H1 (cell line): ENCODE results near the gene TYK2. TPM values are rescaled to one million over a fixed set of nuclear protein-coding genes. Genes with fewer than 3 reads are reported as not detected.

Experiments used
- CTCF ChIA-PET: fragments of 300-600 bp; sonication (Branson Sonifier 250); formaldehyde crosslinking; loops from one replicate; lab custom pipeline; 2021; ENCODE audit not compliant: partially characterized antibody; lab: Charles Lee
- POLR2A ChIA-PET: fragments of 300-600 bp; sonication (Branson Sonifier 250); formaldehyde crosslinking; loops from one replicate; lab custom pipeline; 2021; ENCODE audit warnings: inconsistent platforms; ENCODE audit not compliant: partially characterized antibody; lab: Charles Lee
- DNase-seq, 2 experiments: peaks; one replicate each; pipeline versions ENCODE4 v3.0.0 to v3.0.0-alpha.2; 2010 to 2022; ENCODE audit warnings: low spot score in 2 of 2, low read depth in 1 of 2, mixed read lengths in 1 of 2
- FAIRE-seq: peaks from 2 replicates; lab custom pipeline; 2011; peaks lifted over from hg19 to GRCh38; lab: Jason Lieb, UNC
- H2AFZ ChIP-seq: 2 replicates; pipeline ENCODE4 v1.8.1; 2012; ENCODE audit warnings: low read length, inconsistent platforms
- H2AK5ac ChIP-seq: 2 replicates; pipeline ENCODE4 v1.6.1; 2013; ENCODE audit warnings: low read depth, low read length
- H2BK120ac ChIP-seq: replicated peaks from 2 replicates; pipeline ENCODE3; 2013; ENCODE audit warnings: low read depth, low read length, inconsistent platforms
- H2BK12ac ChIP-seq: 2 replicates; pipeline ENCODE4 v1.6.1; 2013; ENCODE audit warnings: low read depth, low read length
- H2BK15ac ChIP-seq: 2 replicates; pipeline ENCODE4 v1.6.1; 2013; ENCODE audit warnings: low read length
- H2BK20ac ChIP-seq: 2 replicates; pipeline ENCODE4 v1.6.1; 2013; ENCODE audit warnings: low read length
- H2BK5ac ChIP-seq: 2 replicates; pipeline ENCODE4 v1.6.1; 2013; ENCODE audit warnings: low read depth, low read length
- H3K14ac ChIP-seq: 2 replicates; pipeline ENCODE4 v1.6.1; 2013; ENCODE audit warnings: inconsistent platforms; ENCODE audit not compliant: insufficient read length
- H3K18ac ChIP-seq: 2 replicates; pipeline ENCODE4 v1.6.1; 2013; ENCODE audit warnings: low read length; ENCODE audit errors: extremely low read depth
- H3K23ac ChIP-seq: 2 replicates; pipeline ENCODE4 v1.6.1; 2013; ENCODE audit warnings: inconsistent platforms; ENCODE audit not compliant: insufficient read length
- H3K23me2 ChIP-seq: 2 replicates; pipeline ENCODE4 v1.6.1; 2013; ENCODE audit warnings: low read depth, low read length
- H3K27ac ChIP-seq: 2 replicates; pipeline ENCODE4 v1.6.1; 2011; ENCODE audit warnings: low read depth, low read length, inconsistent platforms
- H3K27me3 ChIP-seq, 4 experiments: replicated peaks in 1 of 4; 1 replicate in 1 of 4; 2 replicates in 3 of 4; pipeline versions ENCODE4 v1.6.1 to v1.8.1; 2011 to 2013; ENCODE audit warnings: low read length in 3 of 4, mild to moderate bottlenecking in 3 of 4, inconsistent platforms in 2 of 4, mixed read lengths in 2 of 4, moderate library complexity in 1 of 4; ENCODE audit not compliant: control insufficient read depth in 3 of 4, insufficient read depth in 3 of 4; ENCODE audit errors: extremely low read depth in 1 of 4
- H3K36me3 ChIP-seq, 4 experiments: 2 replicates each; pipeline versions ENCODE4 v1.6.1 to v1.8.1; 2011 to 2013; ENCODE audit warnings: mild to moderate bottlenecking in 4 of 4, low read length in 3 of 4, moderate library complexity in 2 of 4, control low read depth in 1 of 4, inconsistent platforms in 1 of 4; ENCODE audit not compliant: insufficient read depth in 4 of 4, control insufficient read depth in 2 of 4
- H3K4ac ChIP-seq: replicated peaks from 2 replicates; pipeline ENCODE3; 2013; ENCODE audit warnings: low read length, low read depth, mixed read lengths, inconsistent platforms; ENCODE audit not compliant: insufficient read length
- H3K4me1 ChIP-seq, 4 experiments: replicated peaks in 1 of 4; 1 replicate in 1 of 4; 2 replicates in 3 of 4; pipeline versions ENCODE4 v1.6.1 to v1.8.1; 2011 to 2013; ENCODE audit warnings: low read length in 3 of 4, inconsistent platforms in 2 of 4, mixed read lengths in 1 of 4; ENCODE audit not compliant: insufficient read depth in 4 of 4, control insufficient read depth in 3 of 4
- H3K4me2 ChIP-seq, 2 experiments: 2 replicates each; pipeline versions ENCODE4 v1.6.1 to v1.8.1; 2011 to 2013; ENCODE audit warnings: low read depth in 2 of 2, low read length in 2 of 2, control low read depth in 1 of 2, inconsistent platforms in 1 of 2, mild to moderate bottlenecking in 1 of 2; ENCODE audit not compliant: insufficient read depth in 1 of 2
- H3K4me3 ChIP-seq, 4 experiments: fragments of 200-600, 300-600 bp in 1 of 4; sonication (generic), shearing (Covaris generic), sonication (Bioruptor Twin) in 1 of 4; 2 replicates each; pipeline versions ENCODE4 v1.5.1 to v1.8.1; 2011 to 2016; ENCODE audit warnings: low read length in 4 of 4, low read depth in 3 of 4, control low read depth in 2 of 4, inconsistent platforms in 2 of 4, mild to moderate bottlenecking in 2 of 4, mixed read lengths in 1 of 4, moderate library complexity in 1 of 4; ENCODE audit not compliant: insufficient read depth in 2 of 4; ENCODE audit errors: extremely low read depth in 1 of 4
- H3K56ac ChIP-seq: replicated peaks from 2 replicates; pipeline ENCODE3; 2013; ENCODE audit warnings: low read depth, mild to moderate bottlenecking, mixed read lengths, low read length, inconsistent platforms; ENCODE audit not compliant: insufficient read length
- H3K79me1 ChIP-seq: 2 replicates; pipeline ENCODE4 v1.6.1; 2013; ENCODE audit warnings: low read depth, low read length, control low read depth
- H3K79me2 ChIP-seq, 2 experiments: 2 replicates each; pipeline versions ENCODE4 v1.6.1 to v1.8.1; 2012 to 2013; ENCODE audit warnings: low read length in 2 of 2, mild to moderate bottlenecking in 2 of 2, inconsistent platforms in 1 of 2; ENCODE audit not compliant: insufficient read depth in 2 of 2, control insufficient read depth in 1 of 2
- H3K9ac ChIP-seq, 4 experiments: replicated peaks in 1 of 4; 1 replicate in 1 of 4; 2 replicates in 3 of 4; pipeline versions ENCODE4 v1.6.1 to v1.8.1; 2011 to 2013; ENCODE audit warnings: low read depth in 3 of 4, low read length in 3 of 4, control low read depth in 2 of 4, mild to moderate bottlenecking in 2 of 4, moderate library complexity in 2 of 4, inconsistent platforms in 1 of 4; ENCODE audit errors: extremely low read depth in 1 of 4
- H3K9me3 ChIP-seq, 2 experiments: 2 replicates each; pipeline versions ENCODE4 v1.6.1 to v1.8.1; 2012 to 2013; ENCODE audit warnings: mild to moderate bottlenecking in 2 of 2, moderate library complexity in 2 of 2, control low read depth in 1 of 2, inconsistent platforms in 1 of 2, low read depth in 1 of 2, low read length in 1 of 2, mixed read lengths in 1 of 2; ENCODE audit not compliant: insufficient read depth in 2 of 2
- H4K20me1 ChIP-seq, 2 experiments: replicated peaks in 1 of 2; 2 replicates each; pipeline versions ENCODE3 to v1.8.1; 2011 to 2013; ENCODE audit warnings: inconsistent platforms in 2 of 2, low read length in 2 of 2, mild to moderate bottlenecking in 1 of 2; ENCODE audit not compliant: insufficient read depth in 2 of 2, control insufficient read depth in 1 of 2
- H4K5ac ChIP-seq: 2 replicates; pipeline ENCODE4 v1.6.1; 2013; ENCODE audit warnings: low read length, low read depth, mixed read lengths, inconsistent platforms; ENCODE audit not compliant: insufficient read length
- H4K8ac ChIP-seq: 2 replicates; pipeline ENCODE4 v1.8.0; 2013; ENCODE audit warnings: mild to moderate bottlenecking, moderate library complexity, low read length, inconsistent platforms; ENCODE audit not compliant: insufficient read depth; ENCODE audit errors: extremely low read depth
- H4K91ac ChIP-seq: replicated peaks from 2 replicates; pipeline ENCODE3; 2013; ENCODE audit warnings: low read length, mixed read lengths, inconsistent platforms; ENCODE audit not compliant: insufficient read length
- BCL11A ChIP-seq, 2 experiments: IDR thresholded peaks; one replicate each; pipeline ENCODE4 v1.6.1; 2011; ENCODE audit warnings: low read depth in 2 of 2, low read length in 2 of 2, mild to moderate bottlenecking in 2 of 2
- CBX8 ChIP-seq: fragments of 300-800, 300-1000 bp; sonication (generic); IDR thresholded peaks from 2 replicates; pipeline ENCODE4 v1.7.1; 2016; ENCODE audit warnings: low read depth, low read length, borderline replicate concordance
- KDM4A ChIP-seq: IDR thresholded peaks from one replicate; pipeline ENCODE4 v1.7.1; 2012; ENCODE audit warnings: low read depth, mild to moderate bottlenecking, moderate library complexity, low read length, inconsistent platforms; ENCODE audit not compliant: severe bottlenecking
- KDM5A ChIP-seq: fragments of 200-600 bp; IDR thresholded peaks from 2 replicates; pipeline ENCODE4 v1.7.1; 2012; ENCODE audit warnings: mild to moderate bottlenecking, low read length, inconsistent platforms, mixed read lengths
- NANOG ChIP-seq: IDR thresholded peaks from 2 replicates; pipeline ENCODE4 v1.6.1; 2011; ENCODE audit warnings: low read length, low read depth, mild to moderate bottlenecking, inconsistent platforms; ENCODE audit not compliant: insufficient read depth, poor library complexity, severe bottlenecking
- POLR2AphosphoS5 ChIP-seq: IDR thresholded peaks from 2 replicates; pipeline ENCODE4 v1.6.1; 2011; ENCODE audit warnings: low read depth, low read length
- RFX5 ChIP-seq: IDR thresholded peaks from 2 replicates; pipeline ENCODE4 v1.6.1; 2011; ENCODE audit warnings: low read depth, low read length, improper control_type of control experiment, borderline replicate concordance
- RNF2 ChIP-seq: fragments of 200-900, 300-1000 bp; sonication (generic); IDR thresholded peaks from 2 replicates; pipeline ENCODE4 v1.7.1; 2016; ENCODE audit warnings: borderline replicate concordance, low read depth, mild to moderate bottlenecking, antibody characterized with exemption, low read length; ENCODE audit not compliant: poor library complexity, severe bottlenecking; ENCODE audit errors: missing control alignments
- SUZ12 ChIP-seq: fragments of 200-600 bp; sonication (generic); IDR thresholded peaks from 2 replicates; pipeline ENCODE4 v1.6.1; 2012; ENCODE audit warnings: mild to moderate bottlenecking, inconsistent platforms, low read length, moderate library complexity, mixed read lengths
- TAF7 ChIP-seq: optimal IDR thresholded peaks from 2 replicates; pipeline ENCODE3; 2011; ENCODE audit warnings: low read depth, mild to moderate bottlenecking, inconsistent platforms, low read length, moderate library complexity, borderline replicate concordance
- whole genome bisulfite sequencing, 2 experiments: shearing (Covaris generic) in 1 of 2; methylation state at CpG; one replicate each; pipeline versions ENCODE4 v1.1.6 to v1.1.7; 2013 to 2015; ENCODE audit warnings: low lambda C conversion rate in 2 of 2, mixed read lengths in 2 of 2, inconsistent platforms in 1 of 2, low coverage in 1 of 2, missing lambda C conversion rate in 1 of 2; ENCODE audit not compliant: insufficient replicate concordance in 2 of 2, insufficient coverage in 1 of 2, insufficient read length in 1 of 2; ENCODE audit errors: extremely low coverage in 1 of 2, missing lambda C conversion rate in 1 of 2; 5-methylcytosine and 5-hydroxymethylcytosine counted together
- polyA plus RNA-seq, 7 experiments: library from polyadenylated mRNA; depleted of rRNA in 3 of 7; stranded (reverse) in 5 of 7; unstranded in 2 of 7; fragments of >200 nt in 5 of 7; fragments of 200-250 nt in 2 of 7; gene quantifications; 1 replicate in 5 of 7; 2 replicates in 1 of 7; 4 replicates in 1 of 7; pipeline versions ENCODE4 v1.2.1 to v1.2.3, GENCODE V29; 2011 to 2013; ENCODE audit warnings: missing spikeins in 2 of 7, mixed read lengths in 2 of 7
- total RNA-seq: library from RNA; stranded (reverse); fragmentation: NEBNext Ultra II Directional; extraction: Animal tissue kit (Norgen Biotek cat#: 25700); gene quantifications from 2 replicates; pipeline ENCODE4 v1.2.1, GENCODE V29; 2021
- TF ChIP-seq, protein P1 (sequence below): IDR thresholded peaks from 2 replicates; pipeline ENCODE4 v1.6.1; 2011; ENCODE audit warnings: low read length, improper control_type of control experiment

The TYK2 gene
- total and polyA plus RNA-seq, 2 of the 8 experiments (the other 6 are each of a cell fraction or from before 2014, with no cell fraction given) = 32.1 to 40.8 TPM

DNA sequence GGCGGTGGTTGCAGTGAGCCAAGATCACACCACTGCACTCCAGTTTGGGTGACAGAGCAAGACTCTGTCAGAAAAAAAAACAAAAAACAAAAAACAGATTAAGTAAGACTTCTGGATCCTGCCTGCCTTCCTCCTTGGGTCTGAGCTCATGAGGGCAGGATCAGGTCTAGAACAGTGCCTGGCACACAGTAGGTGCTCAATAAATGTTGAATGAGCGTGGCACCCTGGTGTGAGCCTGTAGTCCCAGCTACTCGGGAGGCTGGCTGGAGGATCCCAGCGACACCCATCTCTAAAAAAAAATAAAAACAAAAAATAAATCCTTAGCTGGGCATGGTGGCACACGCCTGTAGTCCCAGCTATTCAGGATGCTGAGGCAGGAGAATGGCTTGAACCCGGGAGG, 25.8 kb upstream of the TYK2 start:
- H3K4me3 ChIP-seq = no peak overlapping the region
- TF ChIP-seq NANOG (no peak), KDM5A (no peak), POLR2AphosphoS5 (no peak), CBX8 (no peak), RFX5 (no peak), KDM4A (no peak), RNF2 (no peak), SUZ12 (no peak), BCL11A (IDR thresholded peaks at IDR 0.05; ENCODE audit: low read depth in 2 of 2, low read length in 2 of 2) (no peak), TAF7 (no peak)
- TF ChIP-seq, protein P1, sequence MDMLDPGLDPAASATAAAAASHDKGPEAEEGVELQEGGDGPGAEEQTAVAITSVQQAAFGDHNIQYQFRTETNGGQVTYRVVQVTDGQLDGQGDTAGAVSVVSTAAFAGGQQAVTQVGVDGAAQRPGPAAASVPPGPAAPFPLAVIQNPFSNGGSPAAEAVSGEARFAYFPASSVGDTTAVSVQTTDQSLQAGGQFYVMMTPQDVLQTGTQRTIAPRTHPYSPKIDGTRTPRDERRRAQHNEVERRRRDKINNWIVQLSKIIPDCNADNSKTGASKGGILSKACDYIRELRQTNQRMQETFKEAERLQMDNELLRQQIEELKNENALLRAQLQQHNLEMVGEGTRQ = no peak

More for the DNA sequence above, 25.8 kb upstream of the TYK2 start:
- no peak for FAIRE-seq
- WGBS, 2 experiments = 75% methylated on average over 6 of the region's 6 CpGs; no CpG with 5 or more reads in 1 of the 2 experiments
- Histone ChIP-seq H2BK15ac (no peak overlapping the region), H3K56ac (no peak overlapping the region), H4K91ac (no peak overlapping the region), H3K9ac (no peak overlapping the region), H2BK20ac (no peak overlapping the region), H2BK120ac (no peak overlapping the region), H3K27me3 (peaks cover 3 to 15% (median 9%) of the 10 kb centered on the region in 4 experiments; a peak in 5 of 7 replicates), H4K5ac (no peak overlapping the region), H2AK5ac (no peak overlapping the region), H2AFZ (no peak overlapping the region), H3K36me3 (no peaks in the 10 kb centered on the region), H3K79me1 (peaks cover 5% of the 10 kb centered on the region; the same call in 1 of the 2 replicates), H4K20me1 (peaks cover 0 to 4% of the 10 kb centered on the region in 2 experiments), H3K27ac (no peak overlapping the region), H3K23ac (no peak overlapping the region), H2BK12ac (no peak overlapping the region), H3K18ac (no peak overlapping the region), H3K79me2 (peaks cover 14 to 21% of the 10 kb centered on the region in 2 experiments), H2BK5ac (no peak overlapping the region), H3K9me3 (no peaks in the 10 kb centered on the region), H3K4ac (no peak overlapping the region), H4K8ac (no peak overlapping the region), H3K14ac (no peak overlapping the region), H3K23me2 (peaks cover 17% of the 10 kb centered on the region), H3K4me2 (no peak overlapping the region; a peak in 1 of 4 replicates), H3K4me1 (peaks cover 3 to 8% (median 5%) of the 10 kb centered on the region in 4 experiments; a peak in 5 of 7 replicates)
- ChIA-PET CTCF (interaction anchor here (0.6 to 10.5 kb wide), 11 partner anchors 9 to 235 kb away, joined by 3 to 172 read pairs (median 7); partner anchors contain the start of genes ICAM1 and PDE4A), POLR2A (interaction anchor here (1.0 to 5.9 kb wide), 6 partner anchors 8 to 97 kb away, joined by 3 to 33 read pairs (median 4); partner anchors contain the start of genes KEAP1 and TYK2)
- DNase-seq = no peak
